AG04449 (cell line): ENCODE data around the gene TMEM271.

Experiments
- CTCF ChIA-PET: fragments of 350-600 bp; formaldehyde crosslinking; extraction: SDS; loops from one replicate; lab custom pipeline; 2021; ENCODE audit warnings: antibody characterized with exemption; lab: Yijun Ruan, JAX
- POLR2A ChIA-PET: fragments of 400-600, 350-600 bp; formaldehyde crosslinking; extraction: SDS; loops from one replicate; lab custom pipeline; 2020; ENCODE audit warnings: antibody characterized with exemption, inconsistent platforms; lab: Yijun Ruan, JAX
- DNase-seq: peaks from one replicate; pipeline ENCODE4 v3.0.0-alpha.2; 2010; ENCODE audit warnings: low read depth, low spot score
- H3K4me3 ChIP-seq: 2 replicates; pipeline ENCODE4 v1.5.1; 2011; ENCODE audit warnings: low read depth, mild to moderate bottlenecking, control low read depth, low read length
- TF ChIP-seq, protein P1 (sequence below): IDR thresholded peaks from one replicate; pipeline ENCODE4 v1.5.1; 2011; ENCODE audit warnings: mild to moderate bottlenecking, moderate library complexity, low read length, control low read depth, inconsistent platforms; ENCODE audit not compliant: insufficient read depth; ENCODE audit errors: missing control alignments

TMEM271 gene

GRCh38 chr4:537436-538264 lies 38.4 kb downstream of the TMEM271 start:
- no peak for DNase-seq
- TF ChIP-seq, protein P1, sequence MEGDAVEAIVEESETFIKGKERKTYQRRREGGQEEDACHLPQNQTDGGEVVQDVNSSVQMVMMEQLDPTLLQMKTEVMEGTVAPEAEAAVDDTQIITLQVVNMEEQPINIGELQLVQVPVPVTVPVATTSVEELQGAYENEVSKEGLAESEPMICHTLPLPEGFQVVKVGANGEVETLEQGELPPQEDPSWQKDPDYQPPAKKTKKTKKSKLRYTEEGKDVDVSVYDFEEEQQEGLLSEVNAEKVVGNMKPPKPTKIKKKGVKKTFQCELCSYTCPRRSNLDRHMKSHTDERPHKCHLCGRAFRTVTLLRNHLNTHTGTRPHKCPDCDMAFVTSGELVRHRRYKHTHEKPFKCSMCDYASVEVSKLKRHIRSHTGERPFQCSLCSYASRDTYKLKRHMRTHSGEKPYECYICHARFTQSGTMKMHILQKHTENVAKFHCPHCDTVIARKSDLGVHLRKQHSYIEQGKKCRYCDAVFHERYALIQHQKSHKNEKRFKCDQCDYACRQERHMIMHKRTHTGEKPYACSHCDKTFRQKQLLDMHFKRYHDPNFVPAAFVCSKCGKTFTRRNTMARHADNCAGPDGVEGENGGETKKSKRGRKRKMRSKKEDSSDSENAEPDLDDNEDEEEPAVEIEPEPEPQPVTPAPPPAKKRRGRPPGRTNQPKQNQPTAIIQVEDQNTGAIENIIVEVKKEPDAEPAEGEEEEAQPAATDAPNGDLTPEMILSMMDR: no peak
- CTCF ChIA-PET: no interaction called here
- H3K4me3 ChIP-seq: no peak overlapping the region
- POLR2A ChIA-PET: no interaction called here

DNA sequence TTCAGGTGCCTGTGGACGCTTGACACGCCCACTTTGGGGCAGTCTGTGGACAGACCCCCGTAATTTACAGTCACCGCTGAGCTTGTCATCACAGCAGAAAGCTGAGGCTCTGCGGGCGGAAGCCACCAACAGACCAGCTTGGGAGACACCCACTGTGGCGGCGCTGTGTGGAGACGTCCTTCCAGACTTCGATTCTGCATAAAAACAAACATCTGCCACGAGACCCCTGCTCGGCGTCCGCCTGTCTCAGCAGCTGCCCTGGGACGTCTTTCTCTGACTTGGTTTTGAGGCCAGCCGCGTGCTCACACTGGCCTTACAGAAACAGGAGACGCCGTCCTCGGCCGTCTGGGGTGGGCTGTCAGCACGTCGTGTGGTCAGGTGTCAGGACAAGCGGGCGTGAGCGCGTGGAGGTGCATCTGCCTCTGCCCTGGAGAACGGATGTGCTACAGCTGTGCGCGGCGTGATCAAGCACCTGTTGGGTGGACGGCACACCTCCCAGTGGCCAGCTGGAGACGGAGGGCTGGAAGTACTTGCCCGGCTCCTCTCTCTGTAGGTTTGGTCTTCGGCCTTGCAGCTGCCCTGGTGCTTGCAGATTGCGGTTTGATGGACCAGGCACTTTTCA lies 39.6 kb downstream of the TMEM271 start:
- ChIA-PET POLR2A (no interaction called here), CTCF (no interaction called here)
- TF ChIP-seq, protein P1: no peak
- H3K4me3 ChIP-seq: no peak overlapping the region
- DNase-seq: no peak

GRCh38 chr4:535924-536281 lies 40.2 kb downstream of the TMEM271 start:
- POLR2A ChIA-PET: no interaction called here

GRCh38 chr4:535181-535923 lies 40.7 kb downstream of the TMEM271 start:
- no peak overlapping the region for H3K4me3 ChIP-seq
- no peak for DNase-seq
- ChIA-PET CTCF (no interaction called here), POLR2A (no interaction called here)
- TF ChIP-seq, protein P1: no peak

More at GRCh38 chr4:535924-536281, 40.2 kb downstream of the TMEM271 start:
- H3K4me3 ChIP-seq: no peak overlapping the region
- DNase-seq: no peak
- TF ChIP-seq, protein P1: no peak
- CTCF ChIA-PET: no interaction called here

- H3K4me3 ChIP-seq: no peak overlapping the region
- CTCF ChIA-PET: no interaction called here
- TF ChIP-seq, protein P1: no peak
- POLR2A ChIA-PET: no interaction called here
- DNase-seq: no peak
These were observed 41.4 kb downstream of the TMEM271 start for GRCh38 chr4:534576-535151.

GRCh38 chr4:534101-534575 lies 42.0 kb downstream of the TMEM271 start:
- TF ChIP-seq, protein P1: no peak
- POLR2A ChIA-PET: no interaction called here
- CTCF ChIA-PET: no interaction called here
- H3K4me3 ChIP-seq: no peak overlapping the region
- no peak for DNase-seq
